ENCODE results near the gene PTPRN2.

PTPRN2 gene

GRCh38 chr7:157970744-157971143, 616.9 kb downstream of the PTPRN2 start:
- Histone ChIP-seq H4K5ac (ENCODE audit: low read length) (no peak overlapping the region), H3K56ac (ENCODE audit: low read length) (no peak overlapping the region), H2BK120ac (ENCODE audit: low read depth, low read length) (no peak overlapping the region), H3K18ac (ENCODE audit: low read length) (no peak overlapping the region), H3K4me2 (ENCODE audit: low read length) (no peak overlapping the region), H3K4ac (ENCODE audit: low read depth, low read length) (no peak overlapping the region), H3K4me3 (ENCODE audit: low read length) (no peak overlapping the region), H4K8ac (ENCODE audit: low read depth, low read length) (no peak overlapping the region), H3K36me3 (ENCODE audit: control insufficient read depth, insufficient read depth, low read length) (no peaks in the 10 kb centered on the region), H3K79me2 (ENCODE audit: control insufficient read depth, insufficient read depth, low read length) (no peaks in the 10 kb centered on the region), H3K9ac (ENCODE audit: low read length) (no peak overlapping the region), H2BK15ac (replicated peaks; ENCODE audit: low read depth) (no peak overlapping the region), H3K79me1 (ENCODE audit: low read length) (no peaks in the 10 kb centered on the region), H3K4me1 (ENCODE audit: control insufficient read depth, low read depth, low read length) (no peaks in the 10 kb centered on the region), H2AK5ac (ENCODE audit: low read length) (no peak overlapping the region), H3K27ac (ENCODE audit: low read depth, low read length) (no peak overlapping the region), H3K23ac (ENCODE audit: low read length) (no peak overlapping the region), H3K27me3 (ENCODE audit: insufficient read depth, low read length, poor library complexity) (no peaks in the 10 kb centered on the region), H2BK5ac (ENCODE audit: low read length) (no peak overlapping the region)
- no CpG with 5 or more reads among the region's 3 CpGs for WGBS (ENCODE audit: extremely low coverage, insufficient coverage, low lambda C conversion rate)
- DNase-seq = no peak

- Histone ChIP-seq H3K18ac (ENCODE audit: low read length) (no peak overlapping the region), H3K27ac (ENCODE audit: low read depth, low read length) (no peak overlapping the region), H2BK120ac (ENCODE audit: low read depth, low read length) (no peak overlapping the region), H4K5ac (ENCODE audit: low read length) (no peak overlapping the region), H3K4me2 (ENCODE audit: low read length) (no peak overlapping the region), H2BK15ac (replicated peaks; ENCODE audit: low read depth) (no peak overlapping the region), H2BK5ac (ENCODE audit: low read length) (no peak overlapping the region), H3K4ac (ENCODE audit: low read depth, low read length) (no peak overlapping the region), H3K23ac (ENCODE audit: low read length) (no peak overlapping the region), H2AK5ac (ENCODE audit: low read length) (no peak overlapping the region), H3K79me1 (ENCODE audit: low read length) (no peaks in the 10 kb centered on the region), H3K4me3 (ENCODE audit: low read length) (no peak overlapping the region), H3K9ac (ENCODE audit: low read length) (no peak overlapping the region), H3K4me1 (ENCODE audit: control insufficient read depth, low read depth, low read length) (no peaks in the 10 kb centered on the region), H3K36me3 (ENCODE audit: control insufficient read depth, insufficient read depth, low read length) (no peaks in the 10 kb centered on the region), H3K79me2 (ENCODE audit: control insufficient read depth, insufficient read depth, low read length) (no peaks in the 10 kb centered on the region), H4K8ac (ENCODE audit: low read depth, low read length) (no peak overlapping the region), H3K27me3 (ENCODE audit: insufficient read depth, low read length, poor library complexity) (no peaks in the 10 kb centered on the region), H3K56ac (ENCODE audit: low read length) (no peak overlapping the region)
- no peak for DNase-seq
- WGBS (ENCODE audit: extremely low coverage, insufficient coverage, low lambda C conversion rate) = no CpG with 5 or more reads among the region's 2 CpGs
These were observed 617.6 kb downstream of the PTPRN2 start for GRCh38 chr7:157969995-157970394.

- WGBS (ENCODE audit: extremely low coverage, insufficient coverage, low lambda C conversion rate) = 100% methylated on average over 1 of the region's 1 CpG
- H3K4me3 ChIP-seq (ENCODE audit: low read length) = no peak overlapping the region
These were observed 621.1 kb downstream of the PTPRN2 start for GRCh38 chr7:157966490-157966889.

GRCh38 chr7:157964521-157964920, 623.1 kb downstream of the PTPRN2 start:
- Histone ChIP-seq H3K4ac (ENCODE audit: low read depth, low read length) (no peak overlapping the region), H3K79me2 (ENCODE audit: control insufficient read depth, insufficient read depth, low read length) (no peaks in the 10 kb centered on the region), H3K9ac (ENCODE audit: low read length) (no peak overlapping the region), H3K4me2 (ENCODE audit: low read length) (no peak overlapping the region), H3K4me3 (ENCODE audit: low read length) (no peak overlapping the region), H3K27me3 (ENCODE audit: insufficient read depth, low read length, poor library complexity) (no peaks in the 10 kb centered on the region), H4K8ac (ENCODE audit: low read depth, low read length) (no peak overlapping the region), H2BK15ac (replicated peaks; ENCODE audit: low read depth) (no peak overlapping the region), H3K23ac (ENCODE audit: low read length) (no peak overlapping the region), H2BK120ac (ENCODE audit: low read depth, low read length) (no peak overlapping the region), H2AK5ac (ENCODE audit: low read length) (no peak overlapping the region), H3K79me1 (ENCODE audit: low read length) (no peaks in the 10 kb centered on the region), H3K27ac (ENCODE audit: low read depth, low read length) (no peak overlapping the region), H3K18ac (ENCODE audit: low read length) (no peak overlapping the region), H4K5ac (ENCODE audit: low read length) (no peak overlapping the region), H3K4me1 (ENCODE audit: control insufficient read depth, low read depth, low read length) (no peaks in the 10 kb centered on the region), H3K36me3 (ENCODE audit: control insufficient read depth, insufficient read depth, low read length) (no peaks in the 10 kb centered on the region), H2BK5ac (ENCODE audit: low read length) (no peak overlapping the region), H3K56ac (ENCODE audit: low read length) (no peak overlapping the region)
- DNase-seq = no peak
- no CpG with 5 or more reads among the region's 8 CpGs for WGBS (ENCODE audit: extremely low coverage, insufficient coverage, low lambda C conversion rate)

More at GRCh38 chr7:157966490-157966889, 621.1 kb downstream of the PTPRN2 start:
- H3K18ac ChIP-seq (ENCODE audit: low read length) = no peak overlapping the region
- no peak overlapping the region for H2BK15ac ChIP-seq (replicated peaks; ENCODE audit: low read depth)
- no peak overlapping the region for H4K5ac ChIP-seq (ENCODE audit: low read length)
- H3K56ac ChIP-seq (ENCODE audit: low read length) = no peak overlapping the region
- H3K4me2 ChIP-seq (ENCODE audit: low read length) = no peak overlapping the region
- no peak overlapping the region for H3K4ac ChIP-seq (ENCODE audit: low read depth, low read length)
- no peak overlapping the region for H2BK5ac ChIP-seq (ENCODE audit: low read length)
- H3K23ac ChIP-seq (ENCODE audit: low read length) = no peak overlapping the region
- no peaks in the 10 kb centered on the region for H3K79me1 ChIP-seq (ENCODE audit: low read length)
- no peak overlapping the region for H3K27ac ChIP-seq (ENCODE audit: low read depth, low read length)
- H2AK5ac ChIP-seq (ENCODE audit: low read length) = no peak overlapping the region
- H3K27me3 ChIP-seq (ENCODE audit: insufficient read depth, low read length, poor library complexity) = no peaks in the 10 kb centered on the region
- H3K4me1 ChIP-seq (ENCODE audit: control insufficient read depth, low read depth, low read length) = no peaks in the 10 kb centered on the region
- no peaks in the 10 kb centered on the region for H3K79me2 ChIP-seq (ENCODE audit: control insufficient read depth, insufficient read depth, low read length)
- H3K36me3 ChIP-seq (ENCODE audit: control insufficient read depth, insufficient read depth, low read length) = no peaks in the 10 kb centered on the region
- no peak overlapping the region for H4K8ac ChIP-seq (ENCODE audit: low read depth, low read length)
- no peak for DNase-seq
- no peak overlapping the region for H3K9ac ChIP-seq (ENCODE audit: low read length)
- no peak overlapping the region for H2BK120ac ChIP-seq (ENCODE audit: low read depth, low read length)

- Histone ChIP-seq H3K27me3 (ENCODE audit: insufficient read depth, low read length, poor library complexity) (no peaks in the 10 kb centered on the region), H2BK5ac (ENCODE audit: low read length) (no peak overlapping the region), H3K23ac (ENCODE audit: low read length) (no peak overlapping the region), H3K4ac (ENCODE audit: low read depth, low read length) (no peak overlapping the region), H3K36me3 (ENCODE audit: control insufficient read depth, insufficient read depth, low read length) (no peaks in the 10 kb centered on the region), H4K5ac (ENCODE audit: low read length) (no peak overlapping the region), H3K27ac (ENCODE audit: low read depth, low read length) (no peak overlapping the region), H3K79me2 (ENCODE audit: control insufficient read depth, insufficient read depth, low read length) (no peaks in the 10 kb centered on the region), H3K18ac (ENCODE audit: low read length) (no peak overlapping the region), H2BK120ac (ENCODE audit: low read depth, low read length) (no peak overlapping the region), H3K9ac (ENCODE audit: low read length) (no peak overlapping the region), H2BK15ac (replicated peaks; ENCODE audit: low read depth) (no peak overlapping the region), H3K4me1 (ENCODE audit: control insufficient read depth, low read depth, low read length) (no peaks in the 10 kb centered on the region), H4K8ac (ENCODE audit: low read depth, low read length) (no peak overlapping the region), H3K4me3 (ENCODE audit: low read length) (no peak overlapping the region), H3K56ac (ENCODE audit: low read length) (no peak overlapping the region), H3K79me1 (ENCODE audit: low read length) (no peaks in the 10 kb centered on the region), H3K4me2 (ENCODE audit: low read length) (no peak overlapping the region), H2AK5ac (ENCODE audit: low read length) (no peak overlapping the region)
- DNase-seq = no peak
- no CpG with 5 or more reads among the region's 8 CpGs for WGBS (ENCODE audit: extremely low coverage, insufficient coverage, low lambda C conversion rate)
These were observed 623.6 kb downstream of the PTPRN2 start for GRCh38 chr7:157964016-157964415.

GRCh38 chr7:157963526-157963925, 624.1 kb downstream of the PTPRN2 start:
- no peaks in the 10 kb centered on the region for H3K79me1 ChIP-seq (ENCODE audit: low read length)

More at GRCh38 chr7:157963526-157963925, 624.1 kb downstream of the PTPRN2 start:
- H3K27me3 ChIP-seq (ENCODE audit: insufficient read depth, low read length, poor library complexity) = no peaks in the 10 kb centered on the region
- no peak overlapping the region for H4K5ac ChIP-seq (ENCODE audit: low read length)
- H3K4ac ChIP-seq (ENCODE audit: low read depth, low read length) = no peak overlapping the region
- H4K8ac ChIP-seq (ENCODE audit: low read depth, low read length) = no peak overlapping the region
- H3K79me2 ChIP-seq (ENCODE audit: control insufficient read depth, insufficient read depth, low read length) = no peaks in the 10 kb centered on the region
- H3K4me3 ChIP-seq (ENCODE audit: low read length) = no peak overlapping the region
- no peak for DNase-seq
- no peak overlapping the region for H3K56ac ChIP-seq (ENCODE audit: low read length)
- no peak overlapping the region for H2BK5ac ChIP-seq (ENCODE audit: low read length)
- H2BK15ac ChIP-seq (replicated peaks; ENCODE audit: low read depth) = no peak overlapping the region
- WGBS (ENCODE audit: extremely low coverage, insufficient coverage, low lambda C conversion rate) = no CpG with 5 or more reads among the region's 9 CpGs
- no peak overlapping the region for H3K27ac ChIP-seq (ENCODE audit: low read depth, low read length)
- H2BK120ac ChIP-seq (ENCODE audit: low read depth, low read length) = no peak overlapping the region
- H2AK5ac ChIP-seq (ENCODE audit: low read length) = no peak overlapping the region
- no peaks in the 10 kb centered on the region for H3K4me1 ChIP-seq (ENCODE audit: control insufficient read depth, low read depth, low read length)
- H3K9ac ChIP-seq (ENCODE audit: low read length) = no peak overlapping the region
- H3K4me2 ChIP-seq (ENCODE audit: low read length) = no peak overlapping the region
- H3K23ac ChIP-seq (ENCODE audit: low read length) = no peak overlapping the region
- no peaks in the 10 kb centered on the region for H3K36me3 ChIP-seq (ENCODE audit: control insufficient read depth, insufficient read depth, low read length)
- no peak overlapping the region for H3K18ac ChIP-seq (ENCODE audit: low read length)
